Osteoblast (primary cell): ENCODE measurements around the gene SLMAP. TPM values are rescaled to one million over a fixed set of nuclear protein-coding genes. Genes with fewer than 3 reads are reported as not detected.

ENCODE experiments used
- DNase-seq: peaks from one replicate; pipeline ENCODE4 v3.0.0; 2011; ENCODE audit warnings: low spot score, mixed read lengths; ENCODE audit not compliant: insufficient read length; ENCODE audit errors: missing footprints
- H2AFZ ChIP-seq: 2 replicates; pipeline ENCODE4 v1.6.0; 2011; ENCODE audit warnings: mild to moderate bottlenecking, low read length
- H3K27ac ChIP-seq: 2 replicates; pipeline ENCODE4 v1.5.1; 2011; ENCODE audit warnings: mild to moderate bottlenecking, low read depth, low read length, moderate library complexity
- H3K27me3 ChIP-seq: 2 replicates; pipeline ENCODE4 v1.6.0; 2012; ENCODE audit warnings: mild to moderate bottlenecking, control low read depth, inconsistent platforms, low read length, moderate library complexity; ENCODE audit not compliant: insufficient read depth
- H3K36me3 ChIP-seq: 2 replicates; pipeline ENCODE4 v1.5.1; 2011; ENCODE audit warnings: mild to moderate bottlenecking, low read length, control low read depth, moderate library complexity; ENCODE audit not compliant: insufficient read depth
- H3K4me1 ChIP-seq: 2 replicates; pipeline ENCODE4 v1.5.1; 2011; ENCODE audit warnings: mild to moderate bottlenecking, low read length, control low read depth, moderate library complexity; ENCODE audit not compliant: insufficient read depth
- H3K4me2 ChIP-seq: 2 replicates; pipeline ENCODE4 v1.6.0; 2011; ENCODE audit warnings: mild to moderate bottlenecking, low read length; ENCODE audit not compliant: insufficient read depth
- H3K4me3 ChIP-seq: fragments of 200-600 bp; sonication (generic); 3 replicates; pipeline ENCODE4 v1.5.1; 2012; ENCODE audit warnings: mild to moderate bottlenecking, low read length, inconsistent platforms; ENCODE audit not compliant: insufficient read depth
- H3K79me2 ChIP-seq: 2 replicates; pipeline ENCODE4 v1.6.0; 2012; ENCODE audit warnings: mild to moderate bottlenecking, low read length, control low read depth, inconsistent platforms; ENCODE audit not compliant: insufficient read depth
- H3K9me3 ChIP-seq: 2 replicates; pipeline ENCODE4 v1.5.1; 2011; ENCODE audit warnings: low read depth, low read length, control low read depth
- H4K20me1 ChIP-seq: 2 replicates; pipeline ENCODE4 v1.6.0; 2012; ENCODE audit warnings: mild to moderate bottlenecking, low read length, control low read depth; ENCODE audit not compliant: insufficient read depth
- total RNA-seq: library from RNA; depleted of rRNA; stranded (reverse); fragments of >200 nt; gene quantifications from 2 replicates; pipeline ENCODE4 v1.2.3, GENCODE V29; 2012
- TF ChIP-seq, protein P1 (sequence below): IDR thresholded peaks from 2 replicates; pipeline ENCODE4 v1.5.1; 2011; ENCODE audit warnings: mild to moderate bottlenecking, low read depth, low read length, moderate library complexity; ENCODE audit errors: extremely low read depth

The SLMAP gene
- total RNA-seq, 1 donor: 50.7 TPM

- no peak for DNase-seq
- Histone ChIP-seq H2AFZ (no peak overlapping the region), H3K9me3 (no peaks in the 10 kb centered on the region), H3K4me2 (no peak overlapping the region), H3K4me3 (no peak overlapping the region), H3K4me1 (no peaks in the 10 kb centered on the region), H3K27ac (no peak overlapping the region), H3K27me3 (no peaks in the 10 kb centered on the region), H4K20me1 (peaks cover 17% of the 10 kb centered on the region), H3K79me2 (peaks cover 22% of the 10 kb centered on the region), H3K36me3 (peaks cover 6% of the 10 kb centered on the region)
- TF ChIP-seq, protein P1, sequence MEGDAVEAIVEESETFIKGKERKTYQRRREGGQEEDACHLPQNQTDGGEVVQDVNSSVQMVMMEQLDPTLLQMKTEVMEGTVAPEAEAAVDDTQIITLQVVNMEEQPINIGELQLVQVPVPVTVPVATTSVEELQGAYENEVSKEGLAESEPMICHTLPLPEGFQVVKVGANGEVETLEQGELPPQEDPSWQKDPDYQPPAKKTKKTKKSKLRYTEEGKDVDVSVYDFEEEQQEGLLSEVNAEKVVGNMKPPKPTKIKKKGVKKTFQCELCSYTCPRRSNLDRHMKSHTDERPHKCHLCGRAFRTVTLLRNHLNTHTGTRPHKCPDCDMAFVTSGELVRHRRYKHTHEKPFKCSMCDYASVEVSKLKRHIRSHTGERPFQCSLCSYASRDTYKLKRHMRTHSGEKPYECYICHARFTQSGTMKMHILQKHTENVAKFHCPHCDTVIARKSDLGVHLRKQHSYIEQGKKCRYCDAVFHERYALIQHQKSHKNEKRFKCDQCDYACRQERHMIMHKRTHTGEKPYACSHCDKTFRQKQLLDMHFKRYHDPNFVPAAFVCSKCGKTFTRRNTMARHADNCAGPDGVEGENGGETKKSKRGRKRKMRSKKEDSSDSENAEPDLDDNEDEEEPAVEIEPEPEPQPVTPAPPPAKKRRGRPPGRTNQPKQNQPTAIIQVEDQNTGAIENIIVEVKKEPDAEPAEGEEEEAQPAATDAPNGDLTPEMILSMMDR: no peak
Observed at GRCh38 chr3:57833763-57834162, 77.7 kb downstream of the SLMAP start.

DNA sequence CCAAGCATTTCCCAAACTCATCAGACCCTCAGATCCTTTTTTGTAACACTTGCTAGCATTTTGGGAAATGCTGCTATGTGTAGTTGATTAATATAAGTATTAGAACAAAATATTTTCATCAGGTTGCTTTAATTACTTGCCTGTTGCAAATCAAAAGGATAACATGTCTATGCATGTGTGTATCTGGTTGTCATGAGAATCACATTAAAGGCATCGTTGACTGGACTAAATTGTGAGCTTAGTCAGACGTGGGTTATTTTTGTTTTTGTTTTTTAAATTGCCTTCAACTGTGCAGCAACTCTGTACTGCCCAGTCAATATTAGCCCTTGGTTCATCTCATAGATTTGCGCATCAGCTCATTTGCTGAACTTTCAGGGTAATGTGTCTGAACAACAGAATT lies 81.6 kb downstream of the SLMAP start:
- peaks cover 13% of the 10 kb centered on the region for H4K20me1 ChIP-seq
- no peaks in the 10 kb centered on the region for H3K9me3 ChIP-seq
- H3K27ac ChIP-seq: no peak overlapping the region
- no peaks in the 10 kb centered on the region for H3K27me3 ChIP-seq
- TF ChIP-seq, protein P1: no peak
- no peak for DNase-seq
- no peaks in the 10 kb centered on the region for H3K4me1 ChIP-seq
- H3K4me2 ChIP-seq: no peak overlapping the region
- no peak overlapping the region for H2AFZ ChIP-seq
- H3K4me3 ChIP-seq: no peak overlapping the region
- no peaks in the 10 kb centered on the region for H3K36me3 ChIP-seq
- peaks cover 15% of the 10 kb centered on the region for H3K79me2 ChIP-seq

DNA sequence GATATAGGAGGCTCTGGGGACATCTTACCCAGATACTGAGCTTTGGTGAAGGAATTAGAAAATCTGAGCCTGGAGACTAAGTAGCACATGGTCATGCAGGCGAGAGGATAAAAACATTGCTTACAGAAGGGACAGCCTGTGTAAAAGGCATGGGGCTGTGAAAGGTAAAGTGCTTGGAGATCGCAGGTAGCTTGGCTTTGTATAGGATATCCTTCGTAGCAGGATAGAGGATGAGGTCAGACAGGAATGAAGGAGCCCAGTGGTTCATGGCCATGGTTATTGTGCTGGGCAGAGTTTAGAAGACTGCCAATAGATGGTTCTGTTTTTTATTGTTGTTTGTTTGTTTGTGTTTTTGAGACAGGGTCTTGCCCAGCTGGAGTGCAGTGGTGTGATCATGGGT lies 82.5 kb downstream of the SLMAP start:
- Histone ChIP-seq H2AFZ (no peak overlapping the region), H3K4me2 (no peak overlapping the region), H3K9me3 (no peaks in the 10 kb centered on the region), H4K20me1 (peaks cover 13% of the 10 kb centered on the region), H3K4me1 (no peaks in the 10 kb centered on the region), H3K27me3 (no peaks in the 10 kb centered on the region), H3K79me2 (peaks cover 15% of the 10 kb centered on the region), H3K4me3 (no peak overlapping the region), H3K27ac (no peak overlapping the region), H3K36me3 (no peaks in the 10 kb centered on the region)
- TF ChIP-seq, protein P1: no peak
- no peak for DNase-seq

DNA sequence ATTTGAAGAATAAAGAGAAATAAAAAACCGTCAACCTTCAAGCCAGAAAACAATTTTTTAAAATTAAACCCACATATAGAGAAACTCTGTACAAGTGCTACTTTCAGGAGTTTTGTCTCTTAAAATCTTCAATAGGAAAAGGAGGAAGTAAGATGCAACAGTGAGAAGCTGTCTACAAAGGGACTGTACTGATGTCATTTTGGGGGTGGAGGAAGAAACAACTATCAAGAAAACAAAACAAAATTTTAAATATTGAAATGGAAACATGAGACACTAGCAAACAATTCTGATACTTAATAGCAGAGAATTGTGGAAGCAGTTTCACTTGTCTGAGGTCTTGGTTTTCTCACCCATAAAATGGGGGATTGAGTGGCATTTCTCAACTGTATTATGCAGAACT lies 84.4 kb downstream of the SLMAP start:
- Histone ChIP-seq H3K27me3 (no peaks in the 10 kb centered on the region), H3K36me3 (no peaks in the 10 kb centered on the region), H3K27ac (no peak overlapping the region), H3K79me2 (peaks cover 15% of the 10 kb centered on the region), H2AFZ (no peak overlapping the region), H3K4me2 (no peak overlapping the region), H3K9me3 (no peaks in the 10 kb centered on the region), H4K20me1 (peaks cover 9% of the 10 kb centered on the region), H3K4me3 (no peak overlapping the region), H3K4me1 (no peaks in the 10 kb centered on the region)
- no peak for DNase-seq
- TF ChIP-seq, protein P1: no peak
